Skeletal muscle satellite cell (primary cell): ENCODE data around the gene XYLT1.
"Not testable (repeated sequence)": the region's sequence is repeated elsewhere in the genome, so short reads cannot be mapped to it uniquely, and the experiment has no call there.

Experiments
- H3K27me3 ChIP-seq: 2 replicates; pipeline ENCODE4 v1.7.0; 2013; ENCODE audit warnings: low read length; ENCODE audit not compliant: control insufficient read depth, insufficient read depth
- H3K36me3 ChIP-seq: 2 replicates; pipeline ENCODE4 v1.7.0; 2013; ENCODE audit warnings: mild to moderate bottlenecking, control low read depth, low read length; ENCODE audit not compliant: insufficient read depth
- H3K4me1 ChIP-seq: 2 replicates; pipeline ENCODE4 v1.7.0; 2013; ENCODE audit warnings: low read length; ENCODE audit not compliant: control insufficient read depth, insufficient read depth
- H3K4me2 ChIP-seq: 2 replicates; pipeline ENCODE4 v1.7.0; 2013; ENCODE audit warnings: mild to moderate bottlenecking, low read length
- H3K4me3 ChIP-seq: 2 replicates; pipeline ENCODE4 v1.7.0; 2013; ENCODE audit warnings: low read length
- H3K9ac ChIP-seq: 2 replicates; pipeline ENCODE4 v1.7.0; 2013; ENCODE audit warnings: mild to moderate bottlenecking, low read depth, low read length, moderate library complexity
- H3K9me3 ChIP-seq: replicated peaks from 2 replicates; pipeline ENCODE4 v1.7.0; 2013; ENCODE audit warnings: mild to moderate bottlenecking, control low read depth, low read length

XYLT1 gene

DNA sequence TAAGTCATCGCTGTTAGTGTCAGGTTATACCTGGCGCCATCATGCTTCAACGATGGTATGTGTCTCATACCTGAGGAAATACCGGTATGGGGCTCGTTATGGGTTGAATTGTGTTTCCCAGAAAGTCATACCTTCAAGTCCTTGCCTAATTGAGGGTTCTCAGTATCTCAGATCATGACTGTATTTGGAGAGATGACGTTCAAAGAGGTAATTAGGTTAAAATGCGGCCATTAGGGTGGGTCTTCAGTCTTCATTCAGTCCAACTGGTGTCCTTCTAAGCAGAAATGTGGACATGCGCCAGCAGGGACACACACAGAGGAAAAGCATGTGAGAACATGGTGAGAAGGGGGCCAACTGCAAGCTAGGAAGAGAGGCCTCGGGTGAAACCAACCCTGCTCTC lies 37.5 kb upstream of the XYLT1 start:
- H3K36me3 ChIP-seq, result no peaks in the 10 kb centered on the region

DNA sequence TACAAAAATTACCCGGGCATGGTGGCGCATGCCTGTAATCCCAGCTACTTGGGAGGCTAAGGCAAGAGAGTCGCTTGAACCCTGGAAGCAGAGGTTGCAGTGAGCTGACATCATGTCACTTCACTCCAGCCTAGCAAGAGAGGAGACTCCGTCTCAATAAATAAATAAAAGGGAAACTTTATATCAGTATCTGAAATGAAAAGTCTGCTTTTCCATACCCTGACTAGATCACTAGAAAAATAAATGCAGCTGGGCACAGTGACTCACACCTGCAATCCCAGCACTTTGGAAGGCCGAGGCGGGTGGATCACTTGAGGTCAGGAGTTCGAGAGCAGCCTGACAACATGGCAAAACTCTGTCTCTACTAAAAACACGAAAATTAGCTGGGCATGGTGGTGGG lies 36.8 kb upstream of the XYLT1 start:
- not testable (repeated sequence) for H3K36me3 ChIP-seq, H3K9me3 ChIP-seq, H3K4me2 ChIP-seq, H3K27me3 ChIP-seq, H3K9ac ChIP-seq, H3K4me3 ChIP-seq
- peaks cover 30% of the 10 kb centered on the region for H3K4me1 ChIP-seq

More for the DNA sequence above, 37.5 kb upstream of the XYLT1 start:
- Histone ChIP-seq H3K9ac (no peak overlapping the region), H3K4me1 (peaks cover 38% of the 10 kb centered on the region), H3K27me3 (no peaks in the 10 kb centered on the region), H3K9me3 (no peaks in the 10 kb centered on the region), H3K4me2 (no peak overlapping the region), H3K4me3 (no peak overlapping the region)

DNA sequence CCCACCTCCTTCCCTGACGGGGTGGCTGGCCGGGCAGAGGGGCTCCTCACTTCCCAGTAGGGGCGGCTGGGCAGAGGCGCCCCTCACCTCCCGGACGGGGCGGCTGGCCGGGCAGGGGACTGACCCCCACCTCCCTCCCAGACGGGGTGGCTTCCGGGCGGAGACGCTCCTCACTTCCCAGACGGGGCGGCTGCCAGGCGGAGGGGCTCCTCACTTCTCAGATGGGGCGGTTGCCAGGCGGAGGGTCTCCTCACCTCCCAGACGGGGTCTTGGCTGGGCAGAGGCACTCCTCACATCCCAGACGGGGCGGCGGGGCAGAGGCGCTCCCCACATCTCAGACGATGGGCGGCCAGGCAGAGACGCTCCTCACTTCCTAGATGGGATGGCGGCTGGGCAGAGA lies 35.1 kb upstream of the XYLT1 start:
- not testable (repeated sequence) for H3K4me2 ChIP-seq, H3K27me3 ChIP-seq, H3K36me3 ChIP-seq, H3K9ac ChIP-seq, H3K4me3 ChIP-seq, H3K9me3 ChIP-seq
- H3K4me1 ChIP-seq, result peaks cover 13% of the 10 kb centered on the region

DNA sequence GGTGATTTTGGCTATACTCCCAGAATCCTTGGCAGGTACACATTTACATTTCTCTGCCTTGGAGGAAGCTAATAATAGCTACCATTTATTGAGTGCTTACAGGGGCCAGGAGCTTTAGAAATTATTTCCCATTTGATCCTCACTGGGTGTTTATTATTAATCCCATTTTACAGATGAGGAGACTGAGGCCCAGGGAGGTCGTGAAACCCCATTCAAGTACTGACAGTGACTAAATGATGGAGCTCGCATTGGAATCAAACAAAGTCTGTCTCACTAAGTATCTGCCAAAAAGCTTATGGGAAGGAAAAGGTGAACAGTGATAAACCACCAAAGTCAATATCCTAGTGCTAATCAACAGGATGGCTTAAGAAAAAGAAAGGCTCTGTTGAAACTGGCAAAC lies 33.3 kb upstream of the XYLT1 start:
- Histone ChIP-seq H3K9ac (no peak overlapping the region), H3K4me2 (no peak overlapping the region), H3K4me3 (no peak overlapping the region), H3K4me1 (peaks cover 3% of the 10 kb centered on the region), H3K27me3 (peaks cover 4% of the 10 kb centered on the region), H3K9me3 (no peaks in the 10 kb centered on the region), H3K36me3 (no peaks in the 10 kb centered on the region)

DNA sequence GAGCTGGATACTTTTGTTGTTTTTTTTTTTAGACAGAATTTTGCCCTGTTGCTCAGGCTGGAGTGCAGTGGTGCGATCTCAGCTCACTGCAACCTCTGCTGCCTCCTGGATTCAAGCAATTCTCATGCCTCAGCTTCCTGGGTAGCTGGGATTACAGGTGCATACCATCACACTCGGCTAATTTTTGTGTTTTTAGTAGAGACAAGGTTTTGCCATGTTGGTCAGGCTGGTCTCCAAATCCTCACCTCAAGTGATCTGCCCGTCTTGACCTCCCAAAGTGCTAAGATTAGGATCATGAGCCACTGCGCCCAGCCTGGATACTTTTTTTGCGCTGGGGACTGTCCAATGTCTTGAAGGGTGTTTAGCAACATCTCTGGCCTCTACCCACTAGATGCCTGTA lies 32.6 kb upstream of the XYLT1 start:
- no peaks in the 10 kb centered on the region for H3K9me3 ChIP-seq
- H3K4me3 ChIP-seq, result no peak overlapping the region
- no peak overlapping the region for H3K9ac ChIP-seq
- H3K4me2 ChIP-seq, result no peak overlapping the region
- H3K36me3 ChIP-seq, result no peaks in the 10 kb centered on the region
- H3K27me3 ChIP-seq, result peaks cover 4% of the 10 kb centered on the region
- H3K4me1 ChIP-seq, result peaks cover 3% of the 10 kb centered on the region

DNA sequence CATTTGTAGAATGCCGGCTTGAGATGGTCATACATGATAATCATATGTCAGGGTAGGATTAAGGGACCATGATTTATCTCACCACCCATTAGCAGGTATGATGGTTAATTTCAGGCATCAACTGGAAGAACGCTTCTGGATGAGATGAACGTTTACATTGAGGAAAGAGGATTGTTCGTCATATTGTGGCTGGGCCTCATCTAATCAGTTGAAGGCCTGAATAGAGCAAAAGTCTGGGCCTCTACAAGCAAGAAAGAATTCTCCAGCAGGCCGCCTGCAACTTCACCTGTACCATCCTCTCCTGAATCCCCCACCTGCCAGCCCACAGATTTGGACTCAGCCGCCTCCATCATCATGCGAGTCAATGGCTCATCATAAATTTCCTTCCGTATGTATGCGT lies 30.6 kb upstream of the XYLT1 start:
- no peaks in the 10 kb centered on the region for H3K9me3 ChIP-seq
- H3K4me3 ChIP-seq, result no peak overlapping the region
- peaks cover 4% of the 10 kb centered on the region for H3K27me3 ChIP-seq
- peaks cover 9% of the 10 kb centered on the region for H3K4me1 ChIP-seq
- H3K4me2 ChIP-seq, result no peak overlapping the region
- no peak overlapping the region for H3K9ac ChIP-seq
- H3K36me3 ChIP-seq, result no peaks in the 10 kb centered on the region

DNA sequence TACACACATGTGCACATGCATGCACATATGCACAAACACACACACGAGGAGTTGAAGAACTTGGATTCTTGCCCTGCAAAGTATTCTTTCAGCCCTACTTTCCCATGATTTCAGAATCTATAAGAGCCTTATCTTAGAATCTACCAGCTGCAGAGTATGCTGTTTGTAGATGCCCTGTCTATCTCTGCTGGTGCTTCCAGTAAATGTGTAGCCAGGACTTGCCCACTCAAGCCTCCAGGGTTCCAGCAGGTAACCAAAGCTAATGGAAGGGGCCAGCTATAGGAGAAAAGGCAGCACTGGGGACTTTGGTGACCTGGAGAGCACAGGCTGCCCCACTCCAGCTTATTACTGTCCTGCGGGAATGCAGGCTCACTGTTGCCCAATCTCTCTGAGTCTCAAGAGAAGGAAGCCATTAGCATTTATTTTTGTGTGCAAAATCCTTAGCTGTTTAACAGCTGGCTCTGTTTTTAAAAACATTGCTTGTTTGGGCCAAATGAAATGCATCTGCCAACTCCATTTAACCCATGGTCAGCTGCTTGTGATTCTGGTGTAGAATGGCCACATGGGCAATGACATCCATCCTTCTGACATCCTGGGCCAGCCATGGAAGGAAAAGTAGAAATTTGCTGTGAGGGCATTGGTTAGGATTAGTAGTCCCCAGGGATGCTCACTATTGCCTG lies 28.6 kb upstream of the XYLT1 start:
- H3K27me3 ChIP-seq, result peaks cover 4% of the 10 kb centered on the region
- no peak overlapping the region for H3K9ac ChIP-seq
- H3K9me3 ChIP-seq, result no peaks in the 10 kb centered on the region
- H3K4me2 ChIP-seq, result no peak overlapping the region
- H3K4me1 ChIP-seq, result peaks cover 9% of the 10 kb centered on the region
- no peak overlapping the region for H3K4me3 ChIP-seq
- no peaks in the 10 kb centered on the region for H3K36me3 ChIP-seq

DNA sequence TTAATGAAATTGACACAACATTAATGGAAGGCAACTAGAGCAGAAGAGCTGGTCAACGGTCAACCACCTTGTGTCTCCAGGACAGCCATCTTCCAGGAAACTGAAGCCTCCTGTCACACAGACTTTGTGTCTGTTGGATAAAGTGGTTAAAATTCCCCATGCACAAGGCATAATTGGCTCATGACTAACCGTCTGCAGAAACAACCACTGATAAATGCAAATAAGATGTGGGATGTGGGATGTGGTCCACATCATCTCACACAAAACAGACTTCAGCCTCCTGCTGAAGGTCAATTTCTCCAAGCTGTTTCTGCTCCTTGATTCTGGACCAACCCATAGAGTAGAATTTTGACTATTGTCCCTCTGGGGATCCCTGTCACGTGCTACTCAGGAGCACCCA lies 26.9 kb upstream of the XYLT1 start:
- peaks cover 9% of the 10 kb centered on the region for H3K4me1 ChIP-seq
- H3K27me3 ChIP-seq, result peaks cover 4% of the 10 kb centered on the region
- no peak overlapping the region for H3K4me3 ChIP-seq
- H3K4me2 ChIP-seq, result no peak overlapping the region
- no peaks in the 10 kb centered on the region for H3K36me3 ChIP-seq
- H3K9ac ChIP-seq, result no peak overlapping the region
- H3K9me3 ChIP-seq, result no peaks in the 10 kb centered on the region

DNA sequence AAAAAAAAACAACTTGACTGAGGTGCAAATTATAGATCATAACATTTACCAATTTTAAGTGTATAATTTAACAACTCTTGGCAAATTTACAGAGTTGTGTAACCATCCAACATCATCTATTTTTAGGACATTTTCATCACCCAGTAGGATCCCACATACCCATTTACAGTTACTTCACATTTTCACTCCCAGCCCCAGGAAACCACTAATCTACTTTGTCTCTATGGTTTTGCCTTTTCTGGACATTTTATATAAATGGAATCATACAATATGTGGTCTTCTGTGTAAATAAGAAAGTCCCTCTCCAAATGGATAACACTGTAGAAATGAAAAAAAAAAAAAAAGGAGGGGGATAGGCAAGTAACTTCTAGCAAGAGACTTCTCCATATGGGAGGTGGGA lies 26.1 kb upstream of the XYLT1 start:
- Histone ChIP-seq H3K9me3 (no peaks in the 10 kb centered on the region), H3K27me3 (peaks cover 3% of the 10 kb centered on the region), H3K4me2 (no peak overlapping the region), H3K4me3 (no peak overlapping the region), H3K36me3 (no peaks in the 10 kb centered on the region), H3K9ac (no peak overlapping the region), H3K4me1 (peaks cover 9% of the 10 kb centered on the region)

DNA sequence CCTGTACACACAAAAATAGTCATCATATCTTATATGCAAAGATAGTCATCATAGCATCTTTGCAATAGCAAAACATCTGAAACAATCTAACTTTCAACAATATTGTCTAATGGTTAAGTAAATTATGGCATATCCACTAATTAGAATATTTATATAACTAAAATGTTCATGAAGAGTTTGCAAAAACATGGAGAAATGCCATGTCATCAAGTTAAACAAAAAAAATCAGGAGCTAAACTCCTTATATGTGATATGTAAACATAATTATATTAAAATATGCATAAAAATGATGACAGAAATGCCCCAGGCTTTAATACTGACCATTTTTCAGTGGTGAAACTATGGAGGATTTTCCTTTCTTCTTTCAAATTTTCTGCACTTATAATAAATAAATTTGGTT lies 22.3 kb upstream of the XYLT1 start:
- Histone ChIP-seq H3K36me3 (no peaks in the 10 kb centered on the region), H3K4me2 (no peak overlapping the region), H3K9ac (no peak overlapping the region), H3K4me1 (peaks cover 7% of the 10 kb centered on the region), H3K4me3 (no peak overlapping the region), H3K9me3 (no peaks in the 10 kb centered on the region), H3K27me3 (no peaks in the 10 kb centered on the region)

DNA sequence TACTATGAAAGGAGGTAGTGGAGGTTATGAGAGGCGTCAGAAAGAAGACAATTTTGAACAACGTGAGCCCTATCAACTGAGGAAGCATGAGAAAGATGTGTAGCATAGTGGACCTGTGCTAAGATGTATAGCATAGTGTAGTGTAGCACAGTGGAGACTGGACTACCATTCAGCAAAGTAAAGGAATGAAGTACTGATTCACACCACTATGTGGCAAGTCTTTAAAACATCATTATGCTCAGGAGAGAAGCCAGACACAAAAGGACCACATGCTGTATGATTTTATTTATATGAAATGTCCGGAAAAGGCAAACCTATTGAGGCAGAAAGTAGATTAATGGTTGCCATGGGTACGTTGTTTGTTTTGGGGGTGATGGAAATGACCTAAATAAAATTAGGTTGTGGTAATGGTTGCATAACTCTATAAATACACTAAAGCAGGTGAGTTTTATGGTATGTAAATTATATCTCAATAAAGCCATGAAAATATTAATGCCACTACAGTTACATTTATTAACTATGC lies 20.4 kb upstream of the XYLT1 start:
- Histone ChIP-seq H3K27me3 (no peaks in the 10 kb centered on the region), H3K4me1 (no peaks in the 10 kb centered on the region), H3K4me2 (no peak overlapping the region), H3K9ac (no peak overlapping the region), H3K9me3 (no peaks in the 10 kb centered on the region), H3K36me3 (no peaks in the 10 kb centered on the region), H3K4me3 (no peak overlapping the region)

DNA sequence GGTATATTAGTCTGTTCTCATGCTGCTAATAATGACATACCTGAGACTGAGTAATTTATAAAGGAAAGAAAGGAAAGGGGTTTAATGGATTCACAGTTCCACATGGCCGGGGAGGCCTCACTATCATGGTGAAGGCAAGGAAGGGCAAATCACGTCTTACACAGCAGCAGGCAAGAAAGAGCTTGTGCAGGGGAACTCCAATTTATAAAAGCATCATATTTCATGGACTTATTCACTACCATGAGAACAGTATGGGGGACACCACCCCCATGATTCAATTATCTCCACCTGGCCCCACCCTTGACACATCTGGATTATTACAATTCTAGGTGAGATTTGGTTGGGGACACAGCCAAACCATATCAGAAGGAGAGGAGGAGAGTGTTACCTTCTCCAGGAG lies 17.7 kb upstream of the XYLT1 start:
- no peaks in the 10 kb centered on the region for H3K36me3 ChIP-seq
- H3K9ac ChIP-seq, result no peak overlapping the region
- no peaks in the 10 kb centered on the region for H3K27me3 ChIP-seq
- no peak overlapping the region for H3K4me3 ChIP-seq
- no peaks in the 10 kb centered on the region for H3K4me1 ChIP-seq
- H3K9me3 ChIP-seq, result no peaks in the 10 kb centered on the region
- no peak overlapping the region for H3K4me2 ChIP-seq
